GM20000 (cell line): Measurements from ENCODE around the gene BPI.
"Not testable (repeated sequence)": the region's sequence is repeated elsewhere in the genome, so short reads cannot be mapped to it uniquely, and the experiment has no call there.

Experiments
- DNase-seq: peaks from one replicate; pipeline ENCODE4 v3.0.0; 2012; ENCODE audit warnings: low spot score
- CTCF ChIP-seq: IDR thresholded peaks from 2 replicates; pipeline ENCODE4 v1.5.1; 2012; ENCODE audit warnings: mild to moderate bottlenecking, control low read depth; ENCODE audit errors: extremely low read depth, missing control alignments

Gene BPI

GRCh38 chr20:38372806-38373205 is 68.8 kb downstream of the BPI start:
- TF ChIP-seq CTCF: no peak
- DNase-seq: no peak

- no peak for DNase-seq
- TF ChIP-seq CTCF: no peak
Measured at GRCh38 chr20:38373231-38373867, 69.4 kb downstream of the BPI start.

DNA sequence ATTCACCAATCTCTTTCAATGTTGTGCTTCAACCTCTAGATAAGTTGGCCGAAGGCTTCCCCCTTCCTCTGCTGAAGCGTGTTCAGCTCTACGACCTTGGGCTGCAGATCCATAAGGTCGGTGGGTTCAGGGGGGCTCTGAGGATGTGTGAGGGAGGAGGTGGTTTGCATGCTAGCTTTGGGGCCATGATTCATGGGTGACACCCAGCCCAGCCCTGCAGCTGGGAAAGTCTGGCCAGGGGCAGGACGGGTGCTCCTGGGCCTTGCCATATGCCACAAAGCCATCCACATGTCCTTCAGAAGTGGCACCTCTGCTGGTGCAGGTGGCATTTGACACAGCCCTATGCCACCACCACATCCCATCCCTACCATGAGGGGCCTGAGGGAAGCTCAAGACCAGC is 69.9 kb downstream of the BPI start:
- DNase-seq: no peak
- TF ChIP-seq CTCF: no peak

GRCh38 chr20:38377039-38377685 is 73.2 kb downstream of the BPI start:
- no peak for TF ChIP-seq CTCF
- no peak for DNase-seq

- not testable (repeated sequence) for DNase-seq
Measured at GRCh38 chr20:38377838-38378237, 73.9 kb downstream of the BPI start.

DNA sequence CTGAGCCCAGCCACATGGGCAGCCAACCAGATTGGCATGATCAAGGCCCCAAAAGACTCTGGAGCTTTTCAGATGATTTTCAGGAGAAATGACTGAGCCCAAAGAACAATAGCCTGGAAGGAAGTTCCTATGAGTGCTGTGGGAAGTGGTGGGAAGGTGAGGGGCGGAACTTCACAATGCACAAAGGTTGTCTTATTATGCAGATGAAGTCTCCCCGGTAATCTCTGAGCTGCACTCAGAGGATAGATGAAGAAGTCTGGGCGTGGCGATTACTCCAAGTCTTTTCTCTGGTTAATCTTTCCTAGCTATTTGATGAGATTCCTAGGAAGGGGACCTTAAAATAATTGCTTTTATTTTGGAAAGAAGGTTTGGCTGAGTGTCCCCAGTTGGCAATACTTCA is 79.2 kb downstream of the BPI start:
- no peak for TF ChIP-seq CTCF
- no peak for DNase-seq

- no peak for TF ChIP-seq CTCF
- no peak for DNase-seq
Measured at GRCh38 chr20:38386004-38386403, 82.0 kb downstream of the BPI start.

GRCh38 chr20:38386851-38387250 is 82.9 kb downstream of the BPI start:
- no peak for TF ChIP-seq CTCF

More at GRCh38 chr20:38386851-38387250, 82.9 kb downstream of the BPI start:
- DNase-seq: no peak
